Measurements from ENCODE around the gene DZIP1.
"Not testable (repeated sequence)": the region's sequence is repeated elsewhere in the genome, so short reads cannot be mapped to it uniquely, and the experiment has no call there.

The DZIP1 gene

GRCh38 chr13:95644601-95645052 lies at the start of gene DZIP1:
Gene DZIP1 (minus strand): TSS chr13:95644706. CDS start chr13:95642029, 2,677 bp downstream.
- peak; percentile 44 for DNase-seq (ENCODE audit: low spot score)

GRCh38 chr13:95690986-95691385 lies 46.5 kb upstream of the DZIP1 start:
- DNase-seq (ENCODE audit: low spot score): not testable (repeated sequence)

GRCh38 chr13:95689582-95689926 lies 45.0 kb upstream of the DZIP1 start:
- DNase-seq (ENCODE audit: low spot score): no peak

- DNase-seq (ENCODE audit: low spot score): not testable (repeated sequence)
Measured at GRCh38 chr13:95684960-95685359, 40.5 kb upstream of the DZIP1 start.

GRCh38 chr13:95684418-95684817 lies 39.9 kb upstream of the DZIP1 start:
- DNase-seq (ENCODE audit: low spot score): no peak

GRCh38 chr13:95679722-95680121 lies 35.2 kb upstream of the DZIP1 start:
- no peak for DNase-seq (ENCODE audit: low spot score)

GRCh38 chr13:95678967-95679366 lies 34.5 kb upstream of the DZIP1 start:
- no peak for DNase-seq (ENCODE audit: low spot score)

- DNase-seq (ENCODE audit: low spot score): peak; percentile 17
Measured at GRCh38 chr13:95677564-95678266, 33.2 kb upstream of the DZIP1 start.

- DNase-seq (ENCODE audit: low spot score): peak; percentile 97
Measured at GRCh38 chr13:95676762-95677563, 32.5 kb upstream of the DZIP1 start, which contains the start of gene DNAJC3. Gene DNAJC3 (plus strand): TSS chr13:95677139. CDS start chr13:95677256, 117 bp downstream.

- DNase-seq (ENCODE audit: low spot score): peak; percentile 37
Measured at GRCh38 chr13:95676105-95676761, 31.7 kb upstream of the DZIP1 start.

- no peak for DNase-seq (ENCODE audit: low spot score)
Measured at GRCh38 chr13:95671597-95671996, 27.1 kb upstream of the DZIP1 start.

GRCh38 chr13:95667235-95667634 lies 22.7 kb upstream of the DZIP1 start:
- not testable (repeated sequence) for DNase-seq (ENCODE audit: low spot score)

GRCh38 chr13:95660981-95661581 lies 16.6 kb upstream of the DZIP1 start:
- DNase-seq (ENCODE audit: low spot score): peak; percentile 39

- DNase-seq (ENCODE audit: low spot score): no peak
Measured at GRCh38 chr13:95659500-95659899, 15.0 kb upstream of the DZIP1 start.

- DNase-seq (ENCODE audit: low spot score): no peak
Measured at GRCh38 chr13:95656386-95657015, 12.0 kb upstream of the DZIP1 start.

GRCh38 chr13:95652821-95653220 lies 8.3 kb upstream of the DZIP1 start:
- no peak for DNase-seq (ENCODE audit: low spot score)

GRCh38 chr13:95652244-95652764 lies 7.8 kb upstream of the DZIP1 start:
- no peak for DNase-seq (ENCODE audit: low spot score)

- no peak for DNase-seq (ENCODE audit: low spot score)
Measured at GRCh38 chr13:95650696-95651095, 6.2 kb upstream of the DZIP1 start.

- no peak for DNase-seq (ENCODE audit: low spot score)
Measured at GRCh38 chr13:95647321-95647720, 2.8 kb upstream of the DZIP1 start.

GRCh38 chr13:95643936-95644598 lies 439 bp downstream of the DZIP1 start:
- peak; percentile 16 for DNase-seq (ENCODE audit: low spot score)

GRCh38 chr13:95643571-95643935 lies 953 bp downstream of the DZIP1 start:
- DNase-seq (ENCODE audit: low spot score): peak; percentile 13

Measured in kidney capillary endothelial cell (primary cell).